Activated CD4-positive, alpha-beta T cell treated with anti-CD3 and anti-CD28 coated beads for 36 hours (primary cell): ENCODE measurements around the gene SIK2. TPM values are rescaled to one million over a fixed set of nuclear protein-coding genes. Genes with fewer than 3 reads are reported as not detected.

ENCODE experiments used
- ATAC-seq: fragments of 200-7000 bp; cut with Tn5 transposase; one replicate; pipeline ENCODE4 v1.10.0; 2021; ENCODE audit warnings: mild to moderate bottlenecking, moderate library complexity
- CTCF ChIA-PET: fragments of 350-600 bp; sonication (Branson Sonifier 250); formaldehyde crosslinking; loops from one replicate; lab custom pipeline; 2021; ENCODE audit warnings: antibody characterized with exemption; lab: Charles Lee
- POLR2A ChIA-PET: fragments of 350-600 bp; sonication (Branson Sonifier 250); formaldehyde crosslinking; loops from one replicate; lab custom pipeline; 2021; ENCODE audit warnings: antibody characterized with exemption, inconsistent platforms; lab: Charles Lee
- DNase-seq: peaks from one replicate; pipeline ENCODE4 v3.0.0-alpha.2; 2020
- H3K27ac Mint-ChIP-seq: one replicate; pipeline ENCODE4 v1.8.0; 2021; ENCODE audit warnings: mixed read lengths
- H3K27me3 Mint-ChIP-seq: one replicate; pipeline ENCODE4 v1.8.0; 2021; ENCODE audit warnings: mixed read lengths
- H3K36me3 Mint-ChIP-seq: one replicate; pipeline ENCODE4 v1.8.0; 2021; ENCODE audit warnings: low read depth, mixed read lengths
- H3K4me1 Mint-ChIP-seq: one replicate; pipeline ENCODE4 v1.8.0; 2021; ENCODE audit warnings: mixed read lengths
- H3K4me3 Mint-ChIP-seq: one replicate; pipeline ENCODE4 v1.8.0; 2021; ENCODE audit warnings: mild to moderate bottlenecking, moderate library complexity, mixed read lengths
- H3K9me3 Mint-ChIP-seq: one replicate; pipeline ENCODE4 v1.8.0; 2021; ENCODE audit warnings: low read depth, mixed read lengths
- intact Hi-C, 2 experiments: fragments of 100-400 bp; cut with DNase I in 1 of 2; cut with micrococcal nuclease in 1 of 2; formaldehyde crosslinking; loops; one replicate each; pipeline versions ENCODE4 v1.14.2 to v1.15.1; 2022 to 2024; cut with DNase I, micrococcal nuclease
- total RNA-seq, 2 experiments: library from RNA; stranded (reverse); gene quantifications; one replicate each; pipeline ENCODE4 v1.2.3, GENCODE V29; 2021

SIK2 gene
- total RNA-seq, 2 experiments from 2014 or later: 6.0 to 10.9 TPM

GRCh38 chr11:111680486-111681175, 78.4 kb downstream of the SIK2 start:
- POLR2A ChIA-PET: no interaction called here
- intact Hi-C loops: no loop called here
- ATAC-seq (no peak), DNase-seq (no peak)
- Mint-ChIP-seq H3K27me3 (no peaks in the 10 kb centered on the region), H3K27ac (no peak overlapping the region), H3K36me3 (peaks cover 4% of the 10 kb centered on the region), H3K9me3 (no peaks in the 10 kb centered on the region), H3K4me3 (no peak overlapping the region), H3K4me1 (no peaks in the 10 kb centered on the region)
- CTCF ChIA-PET: interaction anchor here (1.0 to 1.4 kb wide), 2 partner anchors 9 to 18 kb away, joined by 3 read pairs; no protein-coding TSS in a partner anchor

- no peaks in the 10 kb centered on the region for H3K27me3 Mint-ChIP-seq
- CTCF ChIA-PET: interaction anchor here (1.4 kb wide), 1 partner anchor 15 kb away, joined by 4 read pairs; no protein-coding TSS in a partner anchor
- no peak overlapping the region for H3K27ac Mint-ChIP-seq
- H3K9me3 Mint-ChIP-seq: no peaks in the 10 kb centered on the region
- H3K4me3 Mint-ChIP-seq: no peak overlapping the region
- H3K4me1 Mint-ChIP-seq: no peaks in the 10 kb centered on the region
- no peak for DNase-seq
- POLR2A ChIA-PET: no interaction called here
- ATAC-seq: no peak
- H3K36me3 Mint-ChIP-seq: peaks cover 8% of the 10 kb centered on the region
- intact Hi-C loops: no loop called here
Measured at GRCh38 chr11:111683806-111684205, 81.6 kb downstream of the SIK2 start.

GRCh38 chr11:111684251-111684650, 82.0 kb downstream of the SIK2 start:
- ATAC-seq (no peak), DNase-seq (no peak)
- POLR2A ChIA-PET: no interaction called here
- Mint-ChIP-seq H3K9me3 (no peaks in the 10 kb centered on the region), H3K27ac (no peak overlapping the region), H3K4me1 (no peaks in the 10 kb centered on the region), H3K4me3 (no peak overlapping the region), H3K36me3 (peaks cover 12% of the 10 kb centered on the region), H3K27me3 (no peaks in the 10 kb centered on the region)
- CTCF ChIA-PET: interaction anchor here (0.5 to 1.4 kb wide), 2 partner anchors 15 to 83 kb away, joined by 3 to 4 read pairs; no protein-coding TSS in a partner anchor
- intact Hi-C loops: no loop called here

GRCh38 chr11:111688013-111688412, 85.8 kb downstream of the SIK2 start:
- Mint-ChIP-seq H3K9me3 (no peaks in the 10 kb centered on the region), H3K4me3 (no peak overlapping the region), H3K27me3 (no peaks in the 10 kb centered on the region), H3K4me1 (no peaks in the 10 kb centered on the region), H3K27ac (no peak overlapping the region), H3K36me3 (peaks cover 23% of the 10 kb centered on the region)
- intact Hi-C loops: no loop called here
- POLR2A ChIA-PET: no interaction called here
- DNase-seq: no peak
- no peak for ATAC-seq
- CTCF ChIA-PET: no interaction called here

- Mint-ChIP-seq H3K9me3 (no peaks in the 10 kb centered on the region), H3K4me1 (no peaks in the 10 kb centered on the region), H3K36me3 (peaks cover 23% of the 10 kb centered on the region), H3K27ac (no peak overlapping the region), H3K4me3 (no peak overlapping the region), H3K27me3 (no peaks in the 10 kb centered on the region)
- ChIA-PET POLR2A (no interaction called here), CTCF (no interaction called here)
- intact Hi-C loops: no loop called here
- ATAC-seq (no peak), DNase-seq (no peak)
Measured at GRCh38 chr11:111691176-111691575, 88.9 kb downstream of the SIK2 start.

GRCh38 chr11:111691741-111692140, 89.5 kb downstream of the SIK2 start:
- Mint-ChIP-seq H3K27me3 (no peaks in the 10 kb centered on the region), H3K27ac (no peak overlapping the region), H3K36me3 (peaks cover 24% of the 10 kb centered on the region), H3K4me1 (no peaks in the 10 kb centered on the region), H3K9me3 (no peaks in the 10 kb centered on the region), H3K4me3 (no peak overlapping the region)
- intact Hi-C loops: no loop called here
- ATAC-seq (no peak), DNase-seq (no peak)
- POLR2A ChIA-PET: no interaction called here
- CTCF ChIA-PET: interaction anchor here (0.6 kb wide), 1 partner anchor 180 kb away, joined by 3 read pairs; no protein-coding TSS in a partner anchor

- Mint-ChIP-seq H3K4me3 (no peak overlapping the region), H3K27ac (no peak overlapping the region), H3K4me1 (no peaks in the 10 kb centered on the region), H3K9me3 (no peaks in the 10 kb centered on the region), H3K36me3 (peaks cover 18% of the 10 kb centered on the region), H3K27me3 (no peaks in the 10 kb centered on the region)
- no peak for DNase-seq
- ATAC-seq: no peak
- ChIA-PET CTCF (interaction anchor here (0.6 to 1.4 kb wide), 3 partner anchors 19 to 89 kb away, joined by 3 to 4 read pairs (median 3); no protein-coding TSS in a partner anchor), POLR2A (no interaction called here)
- intact Hi-C loops: no loop called here
Measured at GRCh38 chr11:111693224-111693937, 91.1 kb downstream of the SIK2 start.

- ATAC-seq (no peak), DNase-seq (no peak)
- peaks cover 5% of the 10 kb centered on the region for H3K4me1 Mint-ChIP-seq
- no peaks in the 10 kb centered on the region for H3K9me3 Mint-ChIP-seq
- H3K27me3 Mint-ChIP-seq: no peaks in the 10 kb centered on the region
- CTCF ChIA-PET: interaction anchor here (0.7 to 1.4 kb wide), 4 partner anchors 90 to 460 kb away, joined by 3 to 4 read pairs (median 3); no protein-coding TSS in a partner anchor
- H3K36me3 Mint-ChIP-seq: peaks cover 10% of the 10 kb centered on the region
- intact Hi-C loops: no loop called here
- POLR2A ChIA-PET: no interaction called here
- H3K27ac Mint-ChIP-seq: no peak overlapping the region
- H3K4me3 Mint-ChIP-seq: no peak overlapping the region
Measured at GRCh38 chr11:111694851-111695250, 92.6 kb downstream of the SIK2 start.

- no peaks in the 10 kb centered on the region for H3K9me3 Mint-ChIP-seq
- no peak overlapping the region for H3K27ac Mint-ChIP-seq
- no peak for ATAC-seq
- H3K4me3 Mint-ChIP-seq: no peak overlapping the region
- intact Hi-C loops: no loop called here
- peaks cover 1% of the 10 kb centered on the region for H3K36me3 Mint-ChIP-seq
- no peaks in the 10 kb centered on the region for H3K27me3 Mint-ChIP-seq
- ChIA-PET CTCF (interaction anchor here (1.2 kb wide), 1 partner anchor 9 kb away, joined by 3 read pairs; no protein-coding TSS in a partner anchor), POLR2A (no interaction called here)
- H3K4me1 Mint-ChIP-seq: peaks cover 5% of the 10 kb centered on the region
- no peak for DNase-seq
Measured at GRCh38 chr11:111696556-111696955, 94.3 kb downstream of the SIK2 start.

- peaks cover 1% of the 10 kb centered on the region for H3K36me3 Mint-ChIP-seq
- CTCF ChIA-PET: interaction anchor here (1.2 to 3.9 kb wide), 7 partner anchors 8 to 144 kb away, joined by 3 to 14 read pairs (median 3); no protein-coding TSS in a partner anchor
- H3K4me1 Mint-ChIP-seq: peaks cover 5% of the 10 kb centered on the region
- no peaks in the 10 kb centered on the region for H3K9me3 Mint-ChIP-seq
- DNase-seq: no peak
- H3K27me3 Mint-ChIP-seq: no peaks in the 10 kb centered on the region
- intact Hi-C loops: no loop called here
- no peak for ATAC-seq
- H3K27ac Mint-ChIP-seq: no peak overlapping the region
- POLR2A ChIA-PET: no interaction called here
- H3K4me3 Mint-ChIP-seq: no peak overlapping the region
Measured at GRCh38 chr11:111697933-111698371, 95.7 kb downstream of the SIK2 start.

- intact Hi-C loops: no loop called here
- CTCF ChIA-PET: interaction anchor here (0.6 to 3.9 kb wide), 11 partner anchors 13 to 416 kb away, joined by 3 to 14 read pairs (median 3); no protein-coding TSS in a partner anchor
- Mint-ChIP-seq H3K27me3 (no peaks in the 10 kb centered on the region), H3K4me1 (peaks cover 5% of the 10 kb centered on the region), H3K4me3 (no peak overlapping the region), H3K36me3 (peaks cover 1% of the 10 kb centered on the region), H3K9me3 (no peaks in the 10 kb centered on the region), H3K27ac (no peak overlapping the region)
- ATAC-seq (peak; percentile 89), DNase-seq (peak; percentile 11)
- POLR2A ChIA-PET: no interaction called here
Measured at GRCh38 chr11:111698852-111699559, 96.8 kb downstream of the SIK2 start.
